ENCODE measurements around the gene NTSR1. TPM values are rescaled to one million over a fixed set of nuclear protein-coding genes. Genes with fewer than 3 reads are reported as not detected.
A peak's percentile ranks its signal among the peaks of the same experiment; 100 is the strongest.

The NTSR1 gene
- total RNA-seq, 1 experiment from 2014 or later: 0.98 TPM

- no peak for DNase-seq (ENCODE audit: low read depth)
Observed at GRCh38 chr20:62725596-62726268, 17.1 kb downstream of the NTSR1 start.

GRCh38 chr20:62726276-62726675 is 17.6 kb downstream of the NTSR1 start:
- DNase-seq (ENCODE audit: low read depth): no peak

GRCh38 chr20:62726716-62727583 is 18.3 kb downstream of the NTSR1 start:
- no peak for DNase-seq (ENCODE audit: low read depth)

- DNase-seq (ENCODE audit: low read depth): no peak
Observed at GRCh38 chr20:62727584-62728027, 19.0 kb downstream of the NTSR1 start.

- DNase-seq (ENCODE audit: low read depth): no peak
Observed at GRCh38 chr20:62728028-62728780, 19.6 kb downstream of the NTSR1 start.

GRCh38 chr20:62728781-62729300 is 20.2 kb downstream of the NTSR1 start:
- DNase-seq (ENCODE audit: low read depth): no peak

GRCh38 chr20:62730481-62730880 is 21.8 kb downstream of the NTSR1 start:
- no peak for DNase-seq (ENCODE audit: low read depth)

- DNase-seq (ENCODE audit: low read depth): no peak
Observed at GRCh38 chr20:62732031-62732760, 23.6 kb downstream of the NTSR1 start.

- no peak for DNase-seq (ENCODE audit: low read depth)
Observed at GRCh38 chr20:62732842-62733525, 24.3 kb downstream of the NTSR1 start.

- no peak for DNase-seq (ENCODE audit: low read depth)
Observed at GRCh38 chr20:62733526-62733842, 24.8 kb downstream of the NTSR1 start.

- DNase-seq (ENCODE audit: low read depth): no peak
Observed at GRCh38 chr20:62733891-62734290, 25.3 kb downstream of the NTSR1 start.

- DNase-seq (ENCODE audit: low read depth): no peak
Observed at GRCh38 chr20:62734326-62734725, 25.7 kb downstream of the NTSR1 start.

- no peak for DNase-seq (ENCODE audit: low read depth)
Observed at GRCh38 chr20:62734881-62735280, 26.2 kb downstream of the NTSR1 start.

GRCh38 chr20:62735331-62735821 is 26.7 kb downstream of the NTSR1 start:
- DNase-seq (ENCODE audit: low read depth): no peak

- no peak for DNase-seq (ENCODE audit: low read depth)
Observed at GRCh38 chr20:62736026-62736406, 27.4 kb downstream of the NTSR1 start.

GRCh38 chr20:62736407-62737071 is 27.9 kb downstream of the NTSR1 start:
- DNase-seq (ENCODE audit: low read depth): no peak

- peak; percentile 21 for DNase-seq (ENCODE audit: low read depth)
Observed at GRCh38 chr20:62737271-62737811, 28.7 kb downstream of the NTSR1 start.

- no peak for DNase-seq (ENCODE audit: low read depth)
Observed at GRCh38 chr20:62738025-62738881, 29.6 kb downstream of the NTSR1 start.

- DNase-seq (ENCODE audit: low read depth): no peak
Observed at GRCh38 chr20:62739067-62739466, 30.4 kb downstream of the NTSR1 start.

All from LHCN-M2 (cell line).